Hepatocyte (in vitro differentiated cells): Measurements from ENCODE around the gene GLIPR2. TPM values are rescaled to one million over a fixed set of nuclear protein-coding genes. Genes with fewer than 3 reads are reported as not detected.

Source experiments
- DNase-seq: peaks from one replicate; pipeline ENCODE4 v3.0.0-alpha.2; 2016; ENCODE audit warnings: low spot score
- H2AFZ ChIP-seq: fragments of 200-600 bp; sonication (generic); 2 replicates; pipeline ENCODE4 v1.6.0; 2016; ENCODE audit warnings: antibody characterized with exemption, mild to moderate bottlenecking
- H3K27ac ChIP-seq: fragments of 200-600 bp; sonication (generic); 2 replicates; pipeline ENCODE4 v1.5.1; 2016; ENCODE audit warnings: mild to moderate bottlenecking
- H3K27me3 ChIP-seq: fragments of 200-600 bp; sonication (generic); 2 replicates; pipeline ENCODE4 v1.6.1; 2016
- H3K36me3 ChIP-seq: fragments of 200-600 bp; sonication (generic); replicated peaks from 2 replicates; pipeline ENCODE4 v1.5.1; 2016; ENCODE audit warnings: low read depth; ENCODE audit not compliant: insufficient read depth
- H3K4me1 ChIP-seq: fragments of 200-600 bp; sonication (generic); 2 replicates; pipeline ENCODE4 v1.5.1; 2016; ENCODE audit warnings: mild to moderate bottlenecking, moderate library complexity; ENCODE audit not compliant: insufficient read depth
- H3K4me2 ChIP-seq: fragments of 200-600 bp; sonication (generic); 2 replicates; pipeline ENCODE4 v1.6.0; 2016
- H3K4me3 ChIP-seq: fragments of 200-600 bp; sonication (generic); 2 replicates; pipeline ENCODE4 v1.5.1; 2016; ENCODE audit warnings: mild to moderate bottlenecking
- H3K79me2 ChIP-seq: fragments of 200-600 bp; sonication (generic); 2 replicates; pipeline ENCODE4 v1.6.0; 2017; ENCODE audit warnings: mild to moderate bottlenecking
- H3K9me2 ChIP-seq: fragments of 200-600 bp; sonication (generic); replicated peaks from 2 replicates; pipeline ENCODE4 v1.6.0; 2017; ENCODE audit warnings: mild to moderate bottlenecking; ENCODE audit not compliant: insufficient read depth
- H3K9me3 ChIP-seq: fragments of 200-600 bp; sonication (generic); 2 replicates; pipeline ENCODE4 v1.5.1; 2016; ENCODE audit warnings: low read depth, mild to moderate bottlenecking
- H4K20me1 ChIP-seq: fragments of 200-600 bp; sonication (generic); 2 replicates; pipeline ENCODE4 v1.6.0; 2016; ENCODE audit warnings: mild to moderate bottlenecking; ENCODE audit not compliant: insufficient read depth, poor library complexity, severe bottlenecking
- CTCF ChIP-seq: fragments of 200-600 bp; sonication (generic); IDR thresholded peaks from 2 replicates; pipeline ENCODE4 v1.5.1; 2016; ENCODE audit warnings: antibody characterized with exemption, mild to moderate bottlenecking; ENCODE audit not compliant: poor library complexity
- EZH2 ChIP-seq: fragments of 200-600 bp; sonication (generic); IDR thresholded peaks from 2 replicates; pipeline ENCODE4 v1.6.1; 2016; ENCODE audit warnings: antibody characterized with exemption, mild to moderate bottlenecking, borderline replicate concordance
- EZH2phosphoT487 ChIP-seq: fragments of 200-600 bp; sonication (generic); IDR thresholded peaks from one replicate; pipeline ENCODE4 v1.6.1; 2018; ENCODE audit warnings: antibody characterized with exemption, mild to moderate bottlenecking, low read depth, moderate library complexity; ENCODE audit not compliant: unreplicated experiment, severe bottlenecking
- WGBS: methylation state at CpG from one replicate; pipeline ENCODE4 v1.1.6; 2016; ENCODE audit warnings: low lambda C conversion rate; ENCODE audit errors: missing lambda C conversion rate; 5-methylcytosine and 5-hydroxymethylcytosine counted together
- polyA plus RNA-seq: library from polyadenylated mRNA; unstranded; fragments of >200 nt; fragmentation: Nextera tagmentation; extraction: Ambion mirVana; gene quantifications from 2 replicates; pipeline ENCODE4 v1.2.1, GENCODE V29; 2016
- total RNA-seq: library from RNA; depleted of rRNA; stranded (reverse); fragments of >200 nt; gene quantifications from 2 replicates; pipeline ENCODE4 v1.2.3, GENCODE V29; 2014

The GLIPR2 gene
- total and polyA plus RNA-seq, 2 experiments from 2014 or later, result 12.6 to 14.1 TPM

- H3K4me3 ChIP-seq, result no peak overlapping the region
- WGBS, result 91% methylated on average over 7 of the region's 7 CpGs
- peaks cover 67% of the 10 kb centered on the region for H4K20me1 ChIP-seq
- no peak overlapping the region for H3K4me2 ChIP-seq
- no peak overlapping the region for H2AFZ ChIP-seq
- H3K27ac ChIP-seq, result no peak overlapping the region
- H3K36me3 ChIP-seq, result no peaks in the 10 kb centered on the region
- H3K27me3 ChIP-seq, result no peaks in the 10 kb centered on the region
- H3K9me2 ChIP-seq, result no peaks in the 10 kb centered on the region
- peaks cover 47% of the 10 kb centered on the region for H3K79me2 ChIP-seq
- peaks cover 7% of the 10 kb centered on the region for H3K4me1 ChIP-seq
- DNase-seq, result no peak
- TF ChIP-seq EZH2phosphoT487 (no peak), CTCF (no peak), EZH2 (no peak)
- no peaks in the 10 kb centered on the region for H3K9me3 ChIP-seq
Observed at GRCh38 chr9:36211510-36211909, 75.0 kb downstream of the GLIPR2 start.

GRCh38 chr9:36213387-36213786 is 76.9 kb downstream of the GLIPR2 start:
- Histone ChIP-seq H4K20me1 (peaks cover 48% of the 10 kb centered on the region), H3K4me2 (no peak overlapping the region), H3K4me1 (no peaks in the 10 kb centered on the region), H3K27ac (no peak overlapping the region), H3K9me3 (no peaks in the 10 kb centered on the region), H3K79me2 (peaks cover 34% of the 10 kb centered on the region), H3K27me3 (no peaks in the 10 kb centered on the region), H3K9me2 (no peaks in the 10 kb centered on the region), H3K36me3 (no peaks in the 10 kb centered on the region), H2AFZ (no peak overlapping the region), H3K4me3 (no peak overlapping the region)
- no peak for DNase-seq
- TF ChIP-seq CTCF (no peak), EZH2 (no peak), EZH2phosphoT487 (no peak)
- WGBS, result 88% methylated on average over 4 of the region's 4 CpGs

Other genes with a start within 250 kb of the GLIPR2 start
- 0.24 and 0.90 TPM in 2 replicates for gene HRCT1, start 230.5 kb upstream of the GLIPR2 start, total RNA-seq
- 0.72 and 1.8 TPM in 2 replicates for gene HRCT1, start 230.5 kb upstream of the GLIPR2 start, polyA plus RNA-seq
- gene SPAAR, start 227.2 kb upstream of the GLIPR2 start, total RNA-seq, result not detected in 2 replicates
- 0.52 TPM in 1 of 2 replicates, not detected in the other for gene SPAAR, start 227.2 kb upstream of the GLIPR2 start, polyA plus RNA-seq
- 0.27 TPM in 1 of 2 replicates, not detected in the other for gene OR2S2, start 178.6 kb upstream of the GLIPR2 start, total RNA-seq
- gene OR2S2, start 178.6 kb upstream of the GLIPR2 start, polyA plus RNA-seq, result not detected in 2 replicates
- gene RECK, start 99.8 kb upstream of the GLIPR2 start, total RNA-seq, result 11.2 and 15.3 TPM in 2 replicates
- gene RECK, start 99.8 kb upstream of the GLIPR2 start, polyA plus RNA-seq, result 13.5 and 13.7 TPM in 2 replicates
- not detected in 2 replicates for gene CCIN, start 32.7 kb downstream of the GLIPR2 start, total RNA-seq
- gene CCIN, start 32.7 kb downstream of the GLIPR2 start, polyA plus RNA-seq, result 0.23 TPM in 1 of 2 replicates, not detected in the other
- 317 and 339 TPM in 2 replicates for gene CLTA, start 54.2 kb downstream of the GLIPR2 start, total RNA-seq
- 283 and 313 TPM in 2 replicates for gene CLTA, start 54.2 kb downstream of the GLIPR2 start, polyA plus RNA-seq
- 14.9 and 17.5 TPM in 2 replicates for gene GNE, start 121.7 kb downstream of the GLIPR2 start, total RNA-seq
- 3.8 and 6.5 TPM in 2 replicates for gene GNE, start 121.7 kb downstream of the GLIPR2 start, polyA plus RNA-seq